Activated CD8-positive, alpha-beta memory T cell treated with anti-CD3 and anti-CD28 coated beads for 48 hours (primary cell): ENCODE measurements around the gene FAM180B.
"Not testable (repeated sequence)": the region's sequence is repeated elsewhere in the genome, so short reads cannot be mapped to it uniquely, and the experiment has no call there.

Source experiments
- DNase-seq, 3 experiments: peaks; one replicate each; pipeline ENCODE4 v3.0.0-alpha.2; 2020; ENCODE audit warnings: low read depth in 2 of 3, low spot score in 2 of 3

The FAM180B gene, protein sequence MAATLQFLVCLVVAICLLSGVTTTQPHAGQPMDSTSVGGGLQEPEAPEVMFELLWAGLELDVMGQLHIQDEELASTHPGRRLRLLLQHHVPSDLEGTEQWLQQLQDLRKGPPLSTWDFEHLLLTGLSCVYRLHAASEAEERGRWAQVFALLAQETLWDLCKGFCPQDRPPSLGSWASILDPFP

DNA sequence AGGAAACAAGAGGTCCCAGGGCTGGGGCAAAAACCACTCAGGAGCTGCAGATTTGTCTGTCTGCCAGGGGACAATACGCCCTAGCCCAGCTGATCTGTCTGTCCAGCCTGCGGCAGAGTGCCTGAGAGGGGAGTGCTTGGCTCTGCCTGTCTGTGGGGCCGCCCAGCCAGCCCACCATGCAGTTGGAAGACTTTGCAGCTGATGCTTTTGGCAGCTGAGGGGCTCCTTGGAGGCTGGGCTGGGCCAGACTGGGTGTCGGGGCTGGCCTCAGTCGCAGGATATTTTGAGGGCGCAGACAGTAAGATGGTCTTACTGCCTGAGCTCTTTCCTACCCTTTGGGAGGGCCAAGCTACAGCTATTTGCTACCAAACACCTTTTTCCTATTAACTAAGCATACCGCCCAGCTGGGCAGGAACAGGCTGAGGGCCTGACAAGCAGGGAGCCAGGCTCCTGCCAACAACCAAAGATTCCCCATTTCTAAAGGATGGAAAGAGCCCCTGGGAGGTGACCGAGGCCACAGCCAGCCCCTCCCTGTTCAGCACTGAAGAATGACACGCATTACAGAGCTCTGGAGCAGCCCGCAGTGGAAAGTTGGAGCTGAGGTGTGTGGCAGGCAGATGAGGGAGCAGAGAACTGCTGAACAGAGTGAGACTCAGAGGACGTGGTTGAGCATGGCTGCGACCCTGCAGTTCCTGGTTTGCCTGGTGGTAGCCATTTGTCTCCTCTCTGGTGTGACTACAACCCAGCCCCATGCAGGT is at the start of gene FAM180B:
Gene FAM180B (plus strand): TSS at position 581 of the 758 bp plus-strand sequence. CDS start 91 bp downstream, at position 672.
- DNase-seq, result no peak

DNA sequence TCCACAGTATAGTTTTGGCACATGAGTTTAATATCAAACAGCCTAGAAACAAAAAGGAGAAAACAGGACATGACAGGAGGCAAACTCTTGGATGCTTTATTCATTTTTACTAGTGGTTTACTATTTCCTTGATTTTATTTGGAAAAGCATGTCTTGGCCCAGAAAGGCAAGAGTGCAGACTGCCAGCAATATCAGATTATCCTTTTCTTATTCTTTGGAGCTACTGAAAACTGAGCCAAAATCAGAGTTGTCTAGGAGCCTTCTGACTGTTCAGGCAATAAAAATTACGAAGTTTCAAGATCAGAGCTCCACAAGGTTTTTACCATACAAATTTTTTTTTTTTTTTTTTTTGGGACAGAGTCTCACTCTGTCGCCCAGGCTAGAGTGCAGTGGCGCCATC is 49.6 kb upstream of the FAM180B start:
- DNase-seq, result no peak

DNA sequence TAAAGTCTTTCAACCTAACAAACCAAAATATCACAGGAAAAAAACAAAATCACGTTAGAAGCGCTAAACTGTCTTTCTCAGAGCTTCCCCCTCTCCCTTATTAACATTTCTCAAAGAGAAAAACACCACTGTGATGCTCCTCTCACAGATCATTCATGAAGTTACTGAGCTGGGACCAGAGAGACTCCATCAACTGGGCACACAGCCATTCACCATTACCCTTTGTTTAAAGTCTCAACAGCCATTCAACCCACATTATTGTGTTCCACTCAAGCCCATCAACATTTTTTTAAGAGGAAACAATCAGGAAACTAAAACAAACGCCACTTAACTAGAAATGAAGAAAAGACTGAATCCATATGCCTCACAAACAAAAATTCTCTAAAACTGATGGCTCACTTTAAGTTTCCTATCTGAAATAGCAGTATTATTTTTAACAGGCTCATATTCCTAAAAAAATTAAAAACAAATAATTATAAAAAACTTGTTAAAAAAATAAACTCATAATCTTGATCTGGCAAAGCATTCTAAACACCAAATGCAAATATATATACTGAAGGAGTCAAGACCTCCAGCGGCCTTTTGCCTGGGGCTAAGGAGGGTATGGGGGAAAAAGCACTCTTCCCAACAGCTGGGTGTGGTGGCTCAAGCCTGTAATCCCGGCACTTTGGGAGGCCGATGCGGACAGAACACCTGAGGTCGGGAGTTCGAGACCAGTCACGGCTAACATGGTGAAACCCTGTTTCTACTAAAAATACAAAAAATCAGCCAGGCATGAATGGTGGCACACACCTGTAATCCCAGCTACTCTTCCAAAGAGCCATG is 47.5 kb upstream of the FAM180B start:
- DNase-seq, result no peak

DNA sequence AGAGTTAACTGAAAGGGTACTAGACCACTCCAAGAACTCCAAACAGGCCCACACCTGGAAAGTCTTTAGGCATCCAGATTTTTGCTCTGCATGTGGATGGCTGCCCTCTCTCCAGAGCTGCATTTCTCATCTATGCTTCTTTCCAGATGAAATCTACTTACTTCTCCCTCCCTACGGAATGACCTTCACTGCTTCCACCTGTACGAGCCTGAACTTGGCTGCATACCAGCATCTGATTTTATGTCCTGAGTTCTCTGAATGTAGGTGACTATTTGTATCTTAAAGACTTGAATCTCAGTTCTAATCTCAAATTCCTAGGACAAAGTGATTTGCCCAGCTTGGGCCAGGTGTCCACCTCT is 46.8 kb upstream of the FAM180B start:
- DNase-seq, result no peak

DNA sequence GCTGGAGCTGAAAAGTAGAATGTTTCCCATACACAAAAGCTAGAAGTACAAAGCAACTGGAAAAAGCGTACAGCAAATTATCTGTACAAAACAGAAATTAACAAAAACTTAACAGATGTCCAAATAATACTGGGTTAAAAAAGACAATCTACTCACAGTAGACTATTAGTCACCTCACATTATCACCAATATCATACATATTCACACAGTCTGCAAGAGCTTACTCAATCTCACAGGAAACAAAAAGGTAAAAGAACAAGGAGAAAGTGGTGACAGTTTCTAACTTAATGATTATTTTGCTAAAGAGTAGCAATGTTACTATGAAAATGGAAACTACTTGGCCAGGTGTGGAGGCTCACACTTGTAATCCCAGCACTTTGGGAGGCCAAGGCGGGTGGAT is 45.4 kb upstream of the FAM180B start:
- no peak for DNase-seq

DNA sequence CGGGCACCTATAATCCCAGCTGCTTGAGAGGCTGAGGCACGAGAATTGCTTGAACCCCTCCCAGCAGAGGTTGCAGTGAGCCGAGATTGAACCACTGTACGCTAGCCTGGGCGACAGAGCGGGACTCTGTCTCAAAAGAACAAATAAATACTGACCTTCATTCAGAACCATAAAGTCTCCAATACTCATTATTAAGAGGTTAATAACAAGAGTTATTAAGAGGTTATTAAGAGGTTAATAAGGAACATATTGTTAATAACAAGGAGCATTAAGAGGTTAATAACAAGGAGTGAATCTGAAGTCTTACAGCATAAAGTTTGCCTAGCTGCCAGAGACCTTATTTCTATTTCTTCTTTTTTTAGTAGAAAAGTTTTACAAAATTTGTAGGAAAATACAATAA is 41.2 kb upstream of the FAM180B start:
- DNase-seq, result no peak

DNA sequence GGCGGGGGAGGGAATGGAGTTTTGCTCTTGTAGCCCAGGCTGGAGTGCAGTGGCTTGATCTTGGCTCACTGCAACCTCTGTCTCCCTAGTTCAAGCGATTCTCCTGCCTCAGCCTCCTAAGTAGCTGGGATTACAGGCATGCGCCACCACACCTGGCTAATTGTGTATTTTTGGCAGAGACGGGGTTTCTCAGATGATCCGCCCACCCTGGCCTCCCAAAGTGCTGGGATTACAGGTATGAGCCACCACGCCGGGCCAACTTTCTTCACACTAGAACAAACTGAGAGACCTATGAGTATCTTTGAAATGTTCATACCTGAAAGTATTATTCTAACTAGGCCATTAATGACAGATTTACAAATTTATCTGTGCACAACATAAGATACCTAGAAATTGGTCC is 40.2 kb upstream of the FAM180B start:
- DNase-seq, result not testable (repeated sequence)

DNA sequence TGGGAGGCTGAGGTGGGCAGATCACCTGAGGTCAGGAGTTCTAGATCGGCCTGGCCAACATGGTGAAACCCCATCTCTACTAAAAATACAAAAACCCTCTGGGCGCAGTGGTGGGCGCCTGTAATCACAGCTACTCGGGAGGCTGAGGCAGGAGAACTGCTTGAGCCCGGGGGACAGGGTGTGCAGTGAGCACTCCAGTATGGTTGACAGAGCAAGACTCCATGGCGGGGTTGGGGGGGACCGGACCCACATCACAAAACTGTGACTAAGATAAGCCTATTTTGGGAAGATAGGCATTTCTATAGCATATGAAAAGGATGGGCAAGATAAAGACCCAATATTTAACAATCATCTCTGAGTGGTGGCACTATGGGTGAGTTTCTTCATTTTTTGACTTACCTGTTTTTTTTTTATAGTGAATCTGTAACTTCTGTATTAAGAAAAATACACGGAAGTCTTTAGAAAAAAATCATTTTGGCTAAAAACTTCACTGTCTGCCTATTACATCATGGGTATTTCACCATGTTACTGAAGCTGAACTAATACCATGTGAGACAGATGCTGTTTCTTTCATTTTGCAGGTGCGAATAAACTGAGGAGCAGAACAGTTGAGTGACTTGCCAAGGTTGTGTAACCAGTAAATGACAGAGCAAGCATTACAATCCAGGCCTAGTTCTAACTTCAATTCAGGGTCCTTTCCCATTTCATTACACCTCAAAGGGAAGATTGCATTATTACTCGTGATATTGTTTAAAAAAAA is 36.0 kb upstream of the FAM180B start:
- DNase-seq, result no peak

DNA sequence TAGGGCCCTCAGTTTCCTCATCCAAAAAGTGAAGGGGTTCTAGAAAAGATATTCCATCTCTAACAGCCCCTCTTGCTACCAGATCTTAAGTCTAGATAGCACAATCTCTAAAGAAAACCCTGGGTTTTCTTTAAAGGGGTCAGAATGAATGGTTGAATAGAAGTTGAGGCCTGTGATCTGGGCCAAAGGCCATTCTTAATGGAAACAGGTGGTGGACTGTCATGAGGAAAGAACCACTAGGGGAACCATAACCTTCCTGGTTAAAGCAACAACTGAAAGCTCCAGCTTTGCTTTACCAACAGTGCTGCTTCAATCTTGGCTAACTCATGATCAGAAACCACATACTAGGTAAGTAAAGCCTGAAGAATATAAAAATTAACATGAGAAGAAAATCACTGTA is 35.4 kb upstream of the FAM180B start:
- no peak for DNase-seq

DNA sequence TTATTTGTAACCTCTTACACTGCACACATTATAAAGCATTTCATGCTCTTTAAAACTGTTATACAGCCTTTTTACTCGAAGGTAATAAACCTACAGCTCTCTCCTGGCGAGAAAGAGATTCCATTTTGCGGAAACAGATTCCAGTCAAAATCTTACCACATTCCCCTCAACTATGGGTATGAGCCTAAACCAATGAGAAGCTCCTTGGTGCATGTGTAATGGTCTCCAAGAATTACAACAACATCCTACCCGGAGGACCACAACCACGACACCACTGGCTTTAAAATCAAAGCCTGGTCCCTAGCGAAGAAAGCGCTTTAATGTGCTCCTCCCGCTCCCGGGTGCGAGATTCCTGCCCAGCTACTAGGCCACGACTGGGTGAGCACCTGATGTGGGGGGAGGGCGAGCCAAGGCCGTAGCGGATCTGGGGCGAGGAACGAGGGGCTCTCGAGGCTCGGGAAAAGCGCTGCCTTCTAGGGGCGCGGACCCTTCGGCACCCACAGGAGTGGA is 34.4 kb upstream of the FAM180B start:
- DNase-seq, result no peak

DNA sequence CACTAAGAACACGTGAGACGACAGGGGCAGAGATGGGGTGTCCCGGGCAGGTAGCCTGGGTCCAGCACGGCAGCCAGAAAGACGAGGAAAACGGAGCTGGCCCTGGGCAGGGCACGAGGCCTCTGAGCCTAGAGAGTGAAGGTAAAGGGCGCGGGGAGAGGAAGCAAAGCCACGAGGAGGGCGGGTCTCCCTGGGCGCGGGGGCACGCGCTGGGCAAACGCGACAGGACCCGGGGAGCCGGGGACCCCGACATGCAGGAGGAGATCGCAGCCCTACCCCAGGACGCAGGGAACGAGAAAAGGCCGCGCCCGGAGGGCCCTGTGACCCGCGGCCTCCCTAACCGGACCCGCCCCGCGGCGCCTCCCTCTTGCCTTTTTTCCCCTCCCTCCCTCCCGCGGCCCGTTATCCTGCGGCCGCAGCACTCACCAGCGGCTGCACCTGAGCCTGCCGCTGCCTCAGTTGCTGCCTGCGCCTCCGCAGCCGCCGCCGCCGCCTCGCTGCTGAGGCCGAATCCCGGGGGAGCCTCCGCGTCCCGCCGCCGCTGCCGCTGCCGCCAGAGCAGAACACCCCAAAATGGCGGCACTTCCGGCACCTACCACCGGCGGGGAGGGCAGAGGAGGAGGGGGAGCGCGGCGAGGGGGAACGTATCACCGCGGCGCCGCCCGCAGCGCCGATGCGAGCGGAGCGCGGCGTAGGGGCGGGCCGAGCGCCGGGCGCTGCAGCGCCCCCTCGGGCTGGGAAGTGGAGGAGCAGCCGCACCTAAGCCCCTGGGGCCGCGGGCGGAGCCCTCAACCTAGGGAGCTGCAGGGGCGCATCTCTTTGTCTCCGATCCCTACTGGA is 33.7 kb upstream of the FAM180B start, which contains the start of gene CELF1:
Gene CELF1 (minus strand): TSS at position 567 of the 840 bp plus-strand sequence. CDS start 53,609 bp downstream, outside the sequence.
- DNase-seq, result peak; percentile 78 to 87 (median 79)

DNA sequence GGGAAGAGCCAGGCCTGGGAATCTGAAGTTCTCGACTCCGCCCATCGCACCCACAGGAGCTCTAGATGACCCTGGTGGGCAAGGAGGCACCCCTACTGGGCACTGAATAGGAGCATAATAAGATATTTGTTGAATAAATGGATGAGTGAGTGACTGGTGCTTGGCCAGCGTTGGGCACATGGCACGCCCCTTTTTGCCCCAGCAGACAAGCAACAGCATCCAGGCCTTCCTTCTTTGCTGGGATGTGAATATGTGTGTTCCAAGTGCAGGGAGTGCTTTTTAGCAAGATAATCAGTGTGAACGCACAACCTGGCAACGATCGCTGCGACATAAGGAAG is 33.1 kb upstream of the FAM180B start:
- no peak for DNase-seq

DNA sequence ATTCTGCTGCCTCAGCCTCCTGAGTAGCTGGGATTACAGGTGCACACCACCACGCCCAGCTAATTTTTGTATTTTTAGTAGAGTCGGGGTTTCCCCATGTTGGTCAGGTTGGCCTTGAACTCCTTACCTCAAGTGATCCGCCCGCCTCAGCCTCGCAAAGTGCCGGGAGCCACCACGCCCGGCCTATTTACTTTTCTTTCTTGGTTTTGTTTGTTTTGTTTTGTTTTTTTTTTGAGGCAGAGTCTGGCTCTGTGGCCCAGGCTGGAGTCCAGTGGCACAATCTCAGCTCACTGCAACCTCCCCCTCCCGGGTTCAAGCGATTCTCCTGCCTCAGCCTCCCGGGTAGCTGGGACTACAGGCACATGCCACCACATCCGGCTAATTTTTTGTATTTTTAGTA is 29.5 kb upstream of the FAM180B start:
- not testable (repeated sequence) for DNase-seq

DNA sequence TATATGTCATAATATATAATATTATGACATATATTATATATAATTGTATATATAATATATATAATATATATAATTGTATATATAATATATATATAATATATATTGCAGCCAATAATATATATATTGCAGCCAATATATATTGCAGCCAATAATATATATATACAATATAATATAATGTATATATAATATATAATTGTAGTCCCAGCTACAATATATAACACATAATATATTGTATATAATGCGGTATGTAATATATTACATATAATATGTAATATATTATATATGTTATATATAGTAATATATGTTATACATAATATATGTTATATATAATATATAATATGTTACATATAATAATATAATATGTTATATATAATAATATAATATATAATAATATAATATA is 27.8 kb upstream of the FAM180B start:
- DNase-seq, result no peak

DNA sequence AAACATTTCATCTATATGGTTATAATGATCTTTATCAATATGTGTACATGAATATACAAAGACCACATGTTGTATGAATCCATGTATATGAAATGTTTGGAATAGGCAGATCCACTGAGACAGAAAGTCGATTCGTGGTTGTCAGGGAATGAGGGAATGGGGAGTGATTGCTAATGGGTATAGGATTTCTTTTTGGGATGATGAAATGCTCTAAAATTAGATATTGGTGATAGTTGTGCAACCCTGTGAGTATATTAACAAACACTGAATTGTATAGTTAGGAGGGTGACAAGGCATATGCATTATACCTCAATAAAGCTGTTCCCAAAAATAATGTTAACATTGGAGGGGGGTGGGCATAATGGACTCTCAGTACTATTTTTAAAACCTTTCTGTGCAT is 26.1 kb upstream of the FAM180B start:
- no peak for DNase-seq

DNA sequence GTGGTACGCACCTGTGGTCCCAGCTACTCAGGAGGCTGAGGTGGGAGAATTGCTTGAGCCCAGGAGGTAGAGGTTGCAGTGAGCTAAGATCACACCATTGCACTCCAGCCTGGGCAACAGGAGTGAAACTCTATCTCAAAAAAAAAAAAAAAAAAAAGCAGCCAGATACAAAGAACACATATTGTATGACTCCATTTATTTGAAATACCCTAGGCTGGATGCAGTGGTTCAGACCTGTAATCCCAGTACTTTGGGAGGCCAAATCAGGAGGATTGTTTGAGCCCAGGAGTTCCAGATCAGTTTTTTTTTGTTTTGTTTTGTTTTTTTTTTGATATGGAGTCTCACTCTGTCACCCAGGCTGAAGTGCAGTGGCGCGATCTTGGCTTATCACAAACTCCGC is 24.1 kb upstream of the FAM180B start:
- DNase-seq, result not testable (repeated sequence)

DNA sequence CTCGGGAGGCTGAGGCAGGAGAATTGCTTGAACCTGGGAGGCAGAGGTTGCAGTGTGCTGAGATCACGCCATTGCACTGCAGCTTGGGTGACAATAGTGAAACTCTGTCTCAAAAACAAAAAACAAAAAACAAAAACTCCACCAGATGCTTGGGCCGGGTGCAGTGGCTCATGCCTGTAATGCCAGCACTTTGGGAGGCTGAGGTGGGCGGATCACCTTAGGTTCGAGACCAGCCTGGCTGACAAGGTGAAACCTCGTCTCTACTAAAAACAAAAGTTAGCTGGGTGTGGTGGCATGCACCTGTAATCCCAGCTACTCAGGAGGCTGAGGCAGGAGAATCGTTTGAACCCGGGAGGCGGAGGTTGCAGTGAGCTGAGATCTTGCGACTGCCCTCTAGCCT is 22.1 kb upstream of the FAM180B start:
- not testable (repeated sequence) for DNase-seq

DNA sequence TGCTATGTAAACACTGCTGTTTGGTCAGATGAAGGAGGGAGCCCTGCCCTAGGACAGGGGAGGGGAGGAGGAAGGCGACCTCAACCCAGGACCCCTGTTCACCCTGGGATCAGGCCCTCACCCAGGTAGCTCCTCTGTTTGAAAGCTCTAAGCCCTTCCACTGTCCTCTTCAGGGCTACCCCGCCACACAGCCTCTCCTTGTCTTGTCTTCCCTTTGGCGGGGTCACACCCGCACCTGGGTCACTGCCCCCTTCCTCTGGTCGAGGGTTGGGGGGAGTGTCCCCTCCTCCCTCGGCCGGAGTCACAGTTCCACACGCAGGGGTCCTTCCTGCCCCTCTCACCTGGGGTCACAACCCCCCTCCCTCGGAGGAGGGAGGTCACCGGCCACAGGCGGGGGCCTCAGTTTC is 21.5 kb upstream of the FAM180B start:
- DNase-seq, result no peak

DNA sequence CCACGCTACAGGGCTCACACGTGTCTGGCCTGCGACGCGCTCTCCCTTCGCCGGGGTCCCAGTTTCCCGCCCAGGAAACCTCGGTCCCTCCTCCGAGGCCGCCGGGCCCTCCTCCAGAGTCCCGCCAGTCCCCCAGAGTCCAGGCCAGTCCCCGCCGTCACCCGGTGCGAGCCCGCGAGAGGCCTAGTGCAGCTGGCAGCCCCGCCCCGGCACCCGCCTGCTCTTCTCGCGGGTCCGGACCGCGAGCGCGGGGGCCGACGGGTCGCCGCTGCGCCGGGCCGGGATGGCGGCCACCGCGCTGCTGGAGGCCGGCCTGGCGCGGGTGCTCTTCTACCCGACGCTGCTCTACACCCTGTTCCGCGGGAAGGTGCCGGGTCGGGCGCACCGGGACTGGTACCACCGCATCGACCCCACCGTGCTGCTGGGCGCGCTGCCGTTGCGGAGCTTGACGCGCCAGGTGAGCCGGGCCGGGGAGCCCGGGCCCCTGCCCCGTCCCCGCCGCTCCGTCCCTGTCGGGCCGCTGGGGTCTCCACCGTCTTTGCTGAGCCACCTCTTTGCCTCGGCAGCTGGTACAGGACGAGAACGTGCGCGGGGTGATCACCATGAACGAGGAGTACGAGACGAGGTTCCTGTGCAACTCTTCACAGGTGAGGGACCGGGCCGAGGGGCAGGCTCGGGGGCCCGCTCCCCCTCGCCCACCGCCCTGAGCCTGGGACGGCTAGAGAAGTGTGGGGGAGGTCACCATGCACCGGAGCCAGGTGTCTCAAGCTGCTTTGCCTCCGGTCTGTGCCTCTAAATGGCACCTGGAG is 20.9 kb upstream of the FAM180B start, which contains the start of gene PTPMT1:
Gene PTPMT1 (plus strand): TSS at position 260 of the 809 bp plus-strand sequence. CDS start 24 bp downstream, at position 284.
- peak; percentile 49 to 54 (median 51) for DNase-seq
